Measurements from ENCODE around the gene PAX8. TPM values are rescaled to one million over a fixed set of nuclear protein-coding genes. Genes with fewer than 3 reads are reported as not detected.
"Not testable (repeated sequence)": the region's sequence is repeated elsewhere in the genome, so short reads cannot be mapped to it uniquely, and the experiment has no call there.

The PAX8 gene
- 1 to 10 TPM in 3 of 4 donors, under 1 TPM in 1; 0.91 to 5.2 (median 4.3) TPM for total RNA-seq

DNA sequence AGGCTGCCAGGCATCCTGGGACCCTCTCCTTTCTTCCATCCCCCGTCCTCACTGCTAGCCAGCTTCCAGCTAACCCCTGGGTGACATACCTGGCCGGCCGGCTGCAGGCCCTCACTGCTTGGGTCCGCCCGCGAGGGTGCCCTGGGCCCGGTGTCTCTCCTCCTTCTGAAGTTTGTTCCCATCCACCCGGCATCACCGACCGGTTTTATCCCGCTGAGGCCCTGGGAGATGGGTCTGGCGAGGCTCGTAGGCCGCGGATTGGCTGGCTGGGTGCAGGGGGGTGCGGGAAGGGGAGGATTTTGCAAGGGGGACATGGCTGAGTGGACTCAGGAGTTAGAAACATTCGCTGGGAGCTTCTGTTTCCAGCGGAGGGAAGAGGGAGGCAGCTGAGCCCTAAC is at the start of gene PAX8:
TSS of gene PAX8 (minus strand) at position 180 of the 398 bp plus-strand sequence. CDS start 527 bp downstream, outside the sequence.
- intact Hi-C loops (cut with DNase I; ENCODE audit: low total_unique reads), result no loop called here
- WGBS, 2 donors, result 85 to 93% methylated on average over 18 of the region's 18 CpGs
- no peak for TF ChIP-seq POLR2A (IDR thresholded peaks at IDR 0.05)
- TF ChIP-seq, protein P1, sequence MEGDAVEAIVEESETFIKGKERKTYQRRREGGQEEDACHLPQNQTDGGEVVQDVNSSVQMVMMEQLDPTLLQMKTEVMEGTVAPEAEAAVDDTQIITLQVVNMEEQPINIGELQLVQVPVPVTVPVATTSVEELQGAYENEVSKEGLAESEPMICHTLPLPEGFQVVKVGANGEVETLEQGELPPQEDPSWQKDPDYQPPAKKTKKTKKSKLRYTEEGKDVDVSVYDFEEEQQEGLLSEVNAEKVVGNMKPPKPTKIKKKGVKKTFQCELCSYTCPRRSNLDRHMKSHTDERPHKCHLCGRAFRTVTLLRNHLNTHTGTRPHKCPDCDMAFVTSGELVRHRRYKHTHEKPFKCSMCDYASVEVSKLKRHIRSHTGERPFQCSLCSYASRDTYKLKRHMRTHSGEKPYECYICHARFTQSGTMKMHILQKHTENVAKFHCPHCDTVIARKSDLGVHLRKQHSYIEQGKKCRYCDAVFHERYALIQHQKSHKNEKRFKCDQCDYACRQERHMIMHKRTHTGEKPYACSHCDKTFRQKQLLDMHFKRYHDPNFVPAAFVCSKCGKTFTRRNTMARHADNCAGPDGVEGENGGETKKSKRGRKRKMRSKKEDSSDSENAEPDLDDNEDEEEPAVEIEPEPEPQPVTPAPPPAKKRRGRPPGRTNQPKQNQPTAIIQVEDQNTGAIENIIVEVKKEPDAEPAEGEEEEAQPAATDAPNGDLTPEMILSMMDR (IDR thresholded peaks at IDR 0.05), result no peak
- no peak for DNase-seq (ENCODE audit: low spot score in 2 of 2)
- H3K4me3 ChIP-seq (ENCODE audit: low read depth, poor library complexity, severe bottlenecking), result no peak within 1 kb of the TSS

DNA sequence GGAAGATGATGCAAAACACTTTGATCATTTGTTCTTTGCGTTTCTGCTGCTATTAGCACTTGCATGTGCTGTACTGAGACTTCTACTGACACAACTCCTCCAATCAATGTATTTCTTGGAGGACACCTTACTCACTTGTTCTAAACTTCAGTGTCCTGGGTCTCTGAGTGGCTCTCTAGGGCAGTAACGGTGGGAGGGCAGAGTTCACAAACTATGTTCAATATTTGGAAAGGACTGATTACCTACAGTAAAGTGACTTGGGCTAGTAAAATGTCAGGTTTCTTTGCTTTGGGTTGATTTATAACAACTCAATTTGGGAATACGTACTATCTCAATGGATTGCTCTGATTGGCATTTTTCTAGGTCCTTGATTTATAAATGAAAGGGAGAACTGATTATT is 49.3 kb upstream of the PAX8 start:
- H3K4me3 ChIP-seq (ENCODE audit: low read depth, poor library complexity, severe bottlenecking), result no peak overlapping the region
- intact Hi-C loops (cut with DNase I; ENCODE audit: low total_unique reads), result no loop called here
- TF ChIP-seq, protein P1 (IDR thresholded peaks at IDR 0.05), result no peak
- no peak for TF ChIP-seq POLR2A (IDR thresholded peaks at IDR 0.05)
- WGBS, 2 donors, result 89 to 95% methylated on average over 3 of the region's 3 CpGs
- no peak for DNase-seq (ENCODE audit: low spot score in 2 of 2)

DNA sequence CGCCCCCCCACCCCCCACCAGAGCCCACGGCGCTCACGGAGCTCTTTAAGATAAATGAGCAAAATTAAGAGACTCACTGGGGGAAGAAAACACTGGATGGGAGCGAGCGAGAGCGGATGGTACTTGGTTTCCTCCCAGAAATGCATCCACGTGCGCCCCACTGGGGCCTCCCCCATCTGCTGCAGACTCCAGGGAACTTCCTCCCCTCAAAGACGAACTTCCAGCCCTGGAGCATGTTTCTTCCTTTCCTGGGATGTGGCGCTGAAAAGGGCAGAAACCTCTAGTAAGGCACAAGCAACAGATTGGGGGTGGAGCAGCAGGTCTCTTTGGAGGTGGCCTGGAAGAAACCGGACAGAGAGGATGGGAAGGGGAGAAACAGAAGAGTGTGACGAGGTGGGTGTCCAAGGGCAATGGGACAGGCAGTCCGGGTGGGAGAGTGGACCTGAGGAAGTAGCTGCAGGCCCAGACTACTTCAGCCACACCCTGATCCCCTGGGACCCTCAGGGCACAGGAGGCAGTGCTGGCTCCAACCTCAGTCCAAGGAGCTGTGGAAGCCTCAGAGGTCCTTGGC is 46.5 kb upstream of the PAX8 start:
- H3K4me3 ChIP-seq (ENCODE audit: low read depth, poor library complexity, severe bottlenecking); intact Hi-C loops (cut with DNase I; ENCODE audit: low total_unique reads); DNase-seq (ENCODE audit: low spot score in 2 of 2): not testable (repeated sequence)
- WGBS, 2 donors, result 7 to 8% methylated on average over 14 of the region's 14 CpGs

DNA sequence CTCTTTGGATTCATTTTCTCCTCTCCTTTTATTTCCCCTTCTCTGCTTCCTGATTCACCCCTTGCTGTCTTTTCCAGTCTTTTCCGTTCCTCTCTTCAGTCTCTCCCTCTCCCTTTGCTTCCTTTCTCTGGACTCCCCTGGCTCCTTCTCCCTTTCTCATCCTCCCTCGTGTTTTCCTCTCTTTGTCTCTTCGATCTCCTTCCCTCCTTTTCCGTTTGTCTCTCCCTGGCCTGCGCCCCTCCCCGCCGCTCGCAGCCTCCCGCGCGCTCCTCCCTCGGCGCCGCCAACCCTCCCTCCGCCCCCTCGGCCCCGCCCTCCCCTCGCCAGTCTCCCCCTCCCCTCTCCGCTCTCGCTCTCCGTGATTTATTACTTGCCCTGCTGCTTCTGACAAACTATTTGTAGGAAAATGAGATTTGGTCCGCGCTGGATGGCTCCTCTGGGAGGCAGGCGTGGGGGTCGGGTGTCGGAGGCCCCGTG is 46.0 kb upstream of the PAX8 start:
- TF ChIP-seq, protein P1 (IDR thresholded peaks at IDR 0.05), result no peak
- no peak for TF ChIP-seq POLR2A (IDR thresholded peaks at IDR 0.05)
- DNase-seq (ENCODE audit: low spot score in 2 of 2), result peak in 1 of 2 donors; percentile 91
- intact Hi-C loops (cut with DNase I; ENCODE audit: low total_unique reads), result no loop called here
- WGBS, 2 donors, result 1 to 2% methylated on average over 27 of the region's 27 CpGs
- H3K4me3 ChIP-seq (ENCODE audit: low read depth, poor library complexity, severe bottlenecking), result no peak overlapping the region

DNA sequence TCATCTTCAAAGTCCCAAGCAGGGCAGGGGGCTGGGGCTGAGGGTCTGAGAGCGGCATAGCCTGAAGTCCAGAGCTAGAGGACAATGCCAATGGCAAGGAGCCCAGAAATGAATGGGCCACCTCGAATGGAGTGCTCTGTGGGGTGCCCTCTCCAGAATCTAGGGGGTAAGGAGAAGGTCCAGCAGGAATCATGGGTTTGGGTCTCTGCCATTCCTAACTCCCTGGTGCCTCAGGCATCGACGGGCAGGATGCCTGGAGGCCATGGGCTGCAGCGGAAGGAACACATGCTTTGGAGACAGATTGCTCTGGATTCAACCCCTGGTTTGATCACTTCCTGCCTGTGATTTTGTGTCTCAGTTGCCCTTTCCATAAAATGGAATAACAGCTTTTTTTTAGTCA is 44.4 kb upstream of the PAX8 start:
- intact Hi-C loops (cut with DNase I; ENCODE audit: low total_unique reads), result not testable (repeated sequence)

DNA sequence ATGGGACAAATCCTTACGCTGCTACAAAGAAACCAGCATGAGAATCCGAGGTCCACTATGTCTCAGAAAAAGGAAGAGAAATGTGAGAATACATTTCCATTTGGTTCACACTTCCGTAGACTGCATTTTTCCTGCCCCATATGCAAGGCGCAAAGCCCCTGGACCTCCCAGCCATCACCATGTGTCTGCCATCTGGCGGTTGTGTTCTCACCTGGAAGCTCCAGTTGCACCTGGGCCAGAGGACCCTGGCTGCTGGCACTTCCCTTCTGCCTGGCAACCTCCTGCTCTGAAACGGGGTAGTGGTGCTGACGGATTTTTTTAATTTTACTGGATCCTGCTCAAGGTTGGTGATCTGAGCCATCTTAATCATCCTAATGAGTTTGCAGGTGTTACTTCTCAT is 41.4 kb upstream of the PAX8 start:
- DNase-seq (ENCODE audit: low spot score in 2 of 2); intact Hi-C loops (cut with DNase I; ENCODE audit: low total_unique reads); H3K4me3 ChIP-seq (ENCODE audit: low read depth, poor library complexity, severe bottlenecking): not testable (repeated sequence)
- WGBS, 2 donors, result 78 to 82% methylated on average over 7 of the region's 7 CpGs

More for the DNA sequence above, 44.4 kb upstream of the PAX8 start:
- H3K4me3 ChIP-seq (ENCODE audit: low read depth, poor library complexity, severe bottlenecking); DNase-seq (ENCODE audit: low spot score in 2 of 2): not testable (repeated sequence)
- WGBS, 2 donors, result 50 to 60% methylated on average over 5 of the region's 5 CpGs

DNA sequence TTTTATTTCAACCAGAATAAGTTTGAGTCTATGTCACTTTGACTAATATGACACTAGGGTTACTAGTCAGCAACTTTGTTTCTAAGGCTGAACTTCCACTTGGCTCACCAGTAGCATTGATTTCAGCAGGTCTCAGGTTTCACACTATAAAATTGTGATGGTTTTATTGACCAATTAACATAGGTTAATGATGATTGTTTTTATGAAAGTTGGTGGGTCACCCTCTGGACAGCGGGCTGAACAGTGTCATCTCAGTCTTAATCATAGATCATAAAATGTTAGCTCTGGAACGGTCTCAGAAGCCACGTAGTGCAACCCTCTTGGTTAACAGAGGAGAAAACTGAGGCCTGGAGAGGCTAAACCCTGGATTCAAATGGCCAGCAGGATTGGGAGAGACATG is 40.2 kb upstream of the PAX8 start:
- H3K4me3 ChIP-seq (ENCODE audit: low read depth, poor library complexity, severe bottlenecking); DNase-seq (ENCODE audit: low spot score in 2 of 2); intact Hi-C loops (cut with DNase I; ENCODE audit: low total_unique reads): not testable (repeated sequence)
- WGBS, 2 donors, result 92 to 93% methylated on average over 3 of the region's 3 CpGs

DNA sequence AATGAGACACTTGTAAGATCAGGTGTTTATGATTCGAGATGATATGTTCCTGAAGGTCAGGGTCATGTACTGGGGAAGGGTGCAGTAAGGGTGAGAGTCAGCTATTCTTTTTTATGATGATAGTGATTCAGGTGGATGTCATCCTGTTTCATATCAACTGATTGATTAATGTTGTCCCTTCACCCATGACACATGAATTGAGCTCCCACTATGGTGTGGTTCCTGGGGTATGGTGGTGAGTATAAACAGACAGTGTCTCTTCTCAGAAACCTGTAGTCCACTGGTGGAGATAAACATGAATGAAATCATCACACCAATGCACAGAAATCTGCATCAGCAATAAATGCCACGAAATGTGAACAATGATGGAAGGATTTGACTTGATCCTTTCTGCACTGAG is 37.4 kb upstream of the PAX8 start:
- intact Hi-C loops (cut with DNase I; ENCODE audit: low total_unique reads), result no loop called here
- WGBS, 2 donors, result 74 to 80% methylated on average over 2 of the region's 2 CpGs
- DNase-seq (ENCODE audit: low spot score in 2 of 2), result no peak
- no peak overlapping the region for H3K4me3 ChIP-seq (ENCODE audit: low read depth, poor library complexity, severe bottlenecking)
- TF ChIP-seq, protein P1 (IDR thresholded peaks at IDR 0.05), result no peak
- TF ChIP-seq POLR2A (IDR thresholded peaks at IDR 0.05), result no peak

DNA sequence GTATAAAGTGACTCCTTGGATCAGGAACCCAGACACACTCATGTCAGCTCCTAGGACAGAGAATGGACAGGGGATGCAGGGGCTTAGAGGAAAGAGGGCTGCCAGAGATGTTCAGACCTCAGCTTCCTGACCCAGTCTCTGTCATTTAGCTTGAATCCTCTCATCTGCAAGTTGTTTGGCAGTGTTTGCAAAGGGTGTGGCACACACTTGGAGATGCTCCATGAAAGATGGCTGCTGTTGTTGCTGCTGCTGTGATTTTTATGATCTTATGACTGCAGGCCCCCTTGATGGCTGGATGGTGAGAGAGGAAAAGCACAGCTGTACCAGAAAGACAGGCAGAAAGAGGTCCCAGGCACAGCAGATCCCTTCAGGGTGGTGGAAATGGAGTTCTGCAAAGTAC is 35.9 kb upstream of the PAX8 start:
- H3K4me3 ChIP-seq (ENCODE audit: low read depth, poor library complexity, severe bottlenecking); DNase-seq (ENCODE audit: low spot score in 2 of 2); intact Hi-C loops (cut with DNase I; ENCODE audit: low total_unique reads): not testable (repeated sequence)

DNA sequence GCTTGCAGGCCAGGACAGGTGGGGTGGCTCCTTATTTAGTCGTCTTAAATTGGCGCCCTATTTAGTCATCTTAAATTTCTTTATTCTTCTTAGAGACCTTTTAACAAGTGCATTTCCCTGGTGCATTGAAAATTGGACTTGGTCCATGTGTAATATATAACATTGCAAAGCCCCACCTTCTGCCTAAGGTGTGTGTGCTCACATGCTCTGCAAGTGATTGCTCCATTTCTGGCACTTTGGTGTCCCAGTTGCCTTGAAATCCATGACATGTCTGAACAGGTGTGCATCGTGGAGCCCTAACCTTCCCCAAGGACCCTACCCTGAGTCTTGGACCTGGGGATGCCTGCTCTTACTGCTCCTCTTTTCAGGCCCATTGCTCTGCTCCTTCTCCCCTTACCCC is 35.5 kb upstream of the PAX8 start:
- H3K4me3 ChIP-seq (ENCODE audit: low read depth, poor library complexity, severe bottlenecking); DNase-seq (ENCODE audit: low spot score in 2 of 2); intact Hi-C loops (cut with DNase I; ENCODE audit: low total_unique reads): not testable (repeated sequence)
- WGBS, 2 donors, result 48 to 58% methylated on average over 3 of the region's 3 CpGs

DNA sequence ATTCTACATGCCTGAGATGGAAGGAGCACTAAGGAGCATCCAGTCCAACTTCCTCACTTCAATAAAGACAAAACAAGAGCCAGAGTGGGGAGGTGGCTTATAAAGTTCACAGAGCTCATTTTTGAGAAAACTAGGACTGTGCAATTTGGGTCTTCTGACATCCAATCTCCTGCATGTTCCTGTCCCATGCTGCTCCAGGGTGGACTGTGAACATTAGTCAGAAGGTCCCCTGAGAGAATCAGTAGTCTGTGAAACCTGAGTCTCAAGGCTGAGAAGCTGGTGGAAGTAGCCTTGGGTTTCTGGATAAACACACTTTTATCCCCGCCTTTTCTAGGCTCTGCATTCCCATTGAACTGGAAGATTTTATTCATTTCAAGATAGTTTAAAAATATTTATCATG is 33.1 kb upstream of the PAX8 start:
- DNase-seq (ENCODE audit: low spot score in 2 of 2); H3K4me3 ChIP-seq (ENCODE audit: low read depth, poor library complexity, severe bottlenecking); intact Hi-C loops (cut with DNase I; ENCODE audit: low total_unique reads): not testable (repeated sequence)
- 85 to 91% methylated on average over 1 of the region's 1 CpG for WGBS, 2 donors

All from lower leg skin (tissue), 4 donors.